ENCODE measurements around the gene EZH1. TPM values are rescaled to one million over a fixed set of nuclear protein-coding genes. Genes with fewer than 3 reads are reported as not detected.
"Not testable (repeated sequence)": the region's sequence is repeated elsewhere in the genome, so short reads cannot be mapped to it uniquely, and the experiment has no call there.

Gene EZH1
- total RNA-seq, 1 donor from 2014 or later, result 18.2 TPM

GRCh38 chr17:42669705-42669976, 75.2 kb downstream of the EZH1 start:
- TF ChIP-seq, protein P1, sequence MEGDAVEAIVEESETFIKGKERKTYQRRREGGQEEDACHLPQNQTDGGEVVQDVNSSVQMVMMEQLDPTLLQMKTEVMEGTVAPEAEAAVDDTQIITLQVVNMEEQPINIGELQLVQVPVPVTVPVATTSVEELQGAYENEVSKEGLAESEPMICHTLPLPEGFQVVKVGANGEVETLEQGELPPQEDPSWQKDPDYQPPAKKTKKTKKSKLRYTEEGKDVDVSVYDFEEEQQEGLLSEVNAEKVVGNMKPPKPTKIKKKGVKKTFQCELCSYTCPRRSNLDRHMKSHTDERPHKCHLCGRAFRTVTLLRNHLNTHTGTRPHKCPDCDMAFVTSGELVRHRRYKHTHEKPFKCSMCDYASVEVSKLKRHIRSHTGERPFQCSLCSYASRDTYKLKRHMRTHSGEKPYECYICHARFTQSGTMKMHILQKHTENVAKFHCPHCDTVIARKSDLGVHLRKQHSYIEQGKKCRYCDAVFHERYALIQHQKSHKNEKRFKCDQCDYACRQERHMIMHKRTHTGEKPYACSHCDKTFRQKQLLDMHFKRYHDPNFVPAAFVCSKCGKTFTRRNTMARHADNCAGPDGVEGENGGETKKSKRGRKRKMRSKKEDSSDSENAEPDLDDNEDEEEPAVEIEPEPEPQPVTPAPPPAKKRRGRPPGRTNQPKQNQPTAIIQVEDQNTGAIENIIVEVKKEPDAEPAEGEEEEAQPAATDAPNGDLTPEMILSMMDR (IDR thresholded peaks at IDR 0.05; ENCODE audit: insufficient read depth, low read length, severe bottlenecking), result no peak
- FAIRE-seq (no peak), DNase-seq (ENCODE audit: low read depth) (no peak)
- H3K27me3 ChIP-seq (ENCODE audit: control insufficient read depth, insufficient read depth, low read length), result no peaks in the 10 kb centered on the region
- H3K4me3 ChIP-seq (ENCODE audit: low read depth, low read length), result no peak overlapping the region
- H3K36me3 ChIP-seq (ENCODE audit: control insufficient read depth, insufficient read depth, low read length), result peaks cover 44% of the 10 kb centered on the region

DNA sequence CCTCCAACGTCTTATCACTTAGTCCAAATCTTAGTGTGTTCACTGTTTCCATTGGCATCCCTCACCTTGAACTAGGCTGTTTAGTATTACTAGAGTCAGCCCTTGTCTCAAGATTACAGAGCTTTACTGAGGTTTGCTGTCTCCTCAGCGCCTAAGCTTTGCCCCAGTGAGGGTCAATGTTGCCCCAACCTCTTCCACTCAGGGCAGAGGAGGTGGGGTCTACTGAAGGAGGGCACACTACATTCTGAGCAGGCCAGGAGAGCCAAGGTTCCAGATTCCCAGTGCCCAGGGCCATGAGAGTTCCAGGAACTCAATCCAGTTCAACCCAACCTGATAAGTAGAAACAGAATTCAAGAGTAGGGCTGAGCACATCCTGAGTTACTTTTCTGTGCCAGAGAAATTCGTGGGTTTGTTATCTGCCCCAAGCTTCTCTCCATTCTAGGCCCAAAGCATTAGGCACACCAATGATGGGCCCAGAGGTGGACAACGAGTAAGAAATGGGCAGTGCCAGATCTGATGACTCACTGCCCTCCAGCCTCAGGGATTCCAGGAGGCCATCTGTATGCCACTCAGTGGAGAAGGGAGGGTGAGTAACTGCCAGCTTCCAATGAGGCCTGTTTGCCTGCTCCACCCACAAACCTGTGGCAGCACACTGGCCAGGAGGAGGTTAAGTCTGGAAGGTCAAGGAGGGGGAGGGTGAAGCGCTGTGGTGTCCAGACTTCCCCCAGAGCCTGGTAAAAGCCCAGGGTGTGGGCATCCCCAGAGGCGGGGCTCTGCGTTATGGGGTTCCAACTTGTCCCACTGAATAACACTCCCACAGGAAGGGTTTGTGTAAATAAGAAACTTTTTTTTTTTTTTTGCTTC, 77.5 kb downstream of the EZH1 start:
- TF ChIP-seq, protein P1 (IDR thresholded peaks at IDR 0.05; ENCODE audit: insufficient read depth, low read length, severe bottlenecking), result no peak
- Histone ChIP-seq H3K4me3 (ENCODE audit: low read depth, low read length) (no peak overlapping the region), H3K27me3 (ENCODE audit: control insufficient read depth, insufficient read depth, low read length) (no peaks in the 10 kb centered on the region), H3K36me3 (ENCODE audit: control insufficient read depth, insufficient read depth, low read length) (peaks cover 39% of the 10 kb centered on the region)
- peak; percentile 99 for FAIRE-seq
- peak; percentile 94 for DNase-seq (ENCODE audit: low read depth)

DNA sequence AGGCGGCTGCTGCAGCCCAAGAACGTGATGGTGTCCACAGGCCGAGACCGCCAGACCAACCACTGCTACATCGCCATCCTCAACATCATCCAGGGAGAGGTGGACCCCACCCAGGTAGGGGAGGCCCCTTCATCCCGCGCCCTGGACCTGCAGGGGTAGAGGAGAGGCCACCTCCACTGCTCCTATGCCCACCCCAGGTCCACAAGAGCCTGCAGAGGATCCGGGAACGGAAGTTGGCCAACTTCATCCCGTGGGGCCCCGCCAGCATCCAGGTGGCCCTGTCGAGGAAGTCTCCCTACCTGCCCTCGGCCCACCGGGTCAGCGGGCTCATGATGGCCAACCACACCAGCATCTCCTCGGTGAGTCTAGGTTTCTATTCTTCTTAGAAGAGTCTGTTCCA, 78.7 kb downstream of the EZH1 start:
- H3K4me3 ChIP-seq (ENCODE audit: low read depth, low read length); H3K27me3 ChIP-seq (ENCODE audit: control insufficient read depth, insufficient read depth, low read length); FAIRE-seq; DNase-seq (ENCODE audit: low read depth): not testable (repeated sequence)
- H3K36me3 ChIP-seq (ENCODE audit: control insufficient read depth, insufficient read depth, low read length), result peaks cover 31% of the 10 kb centered on the region

DNA sequence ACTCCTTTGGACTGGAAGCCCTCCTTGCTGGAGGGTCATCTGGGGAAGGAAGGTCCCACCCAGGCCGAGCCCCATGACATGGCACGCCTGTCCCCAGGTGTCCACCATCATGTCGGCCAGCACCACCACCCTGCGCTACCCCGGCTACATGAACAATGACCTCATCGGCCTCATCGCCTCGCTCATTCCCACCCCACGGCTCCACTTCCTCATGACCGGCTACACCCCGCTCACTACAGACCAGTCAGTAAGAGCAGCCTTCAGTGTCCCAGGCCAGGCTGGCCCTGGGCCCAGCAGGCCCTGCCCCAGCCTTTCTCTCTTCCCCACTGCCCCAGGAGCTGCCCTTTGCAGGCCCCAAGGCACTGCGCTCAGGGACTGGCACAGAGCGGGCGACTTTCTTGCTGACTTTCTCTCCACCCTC, 79.2 kb downstream of the EZH1 start:
- no peak overlapping the region for H3K4me3 ChIP-seq (ENCODE audit: low read depth, low read length)
- H3K27me3 ChIP-seq (ENCODE audit: control insufficient read depth, insufficient read depth, low read length), result no peaks in the 10 kb centered on the region
- DNase-seq (ENCODE audit: low read depth) (no peak), FAIRE-seq (peak; percentile 7)
- TF ChIP-seq, protein P1 (IDR thresholded peaks at IDR 0.05; ENCODE audit: insufficient read depth, low read length, severe bottlenecking), result no peak
- peaks cover 26% of the 10 kb centered on the region for H3K36me3 ChIP-seq (ENCODE audit: control insufficient read depth, insufficient read depth, low read length)

GRCh38 chr17:42660692-42661345, 84.0 kb downstream of the EZH1 start:
- Histone ChIP-seq H3K4me3 (ENCODE audit: low read depth, low read length) (no peak overlapping the region), H3K36me3 (ENCODE audit: control insufficient read depth, insufficient read depth, low read length) (peaks cover 4% of the 10 kb centered on the region), H3K27me3 (ENCODE audit: control insufficient read depth, insufficient read depth, low read length) (no peaks in the 10 kb centered on the region)
- TF ChIP-seq, protein P1 (IDR thresholded peaks at IDR 0.05; ENCODE audit: insufficient read depth, low read length, severe bottlenecking), result no peak
- DNase-seq (ENCODE audit: low read depth) (no peak), FAIRE-seq (no peak)

DNA sequence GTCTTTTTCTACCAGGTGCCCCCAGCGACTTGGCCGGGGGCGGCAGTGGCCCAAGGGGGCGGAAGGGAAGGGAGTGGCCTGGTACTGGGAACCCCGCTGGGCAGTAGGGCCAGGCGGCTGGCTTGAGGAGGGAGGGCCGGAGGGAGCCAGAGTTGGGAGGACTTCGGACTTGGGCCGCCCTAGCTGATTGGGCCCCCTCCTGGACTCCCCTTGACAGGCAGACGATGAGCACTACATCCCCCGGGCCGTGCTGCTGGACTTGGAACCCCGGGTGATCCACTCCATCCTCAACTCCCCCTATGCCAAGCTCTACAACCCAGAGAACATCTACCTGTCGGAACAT, 84.9 kb downstream of the EZH1 start:
- FAIRE-seq; H3K36me3 ChIP-seq (ENCODE audit: control insufficient read depth, insufficient read depth, low read length); H3K27me3 ChIP-seq (ENCODE audit: control insufficient read depth, insufficient read depth, low read length); DNase-seq (ENCODE audit: low read depth): not testable (repeated sequence)
- H3K4me3 ChIP-seq (ENCODE audit: low read depth, low read length), result peak overlapping the region; percentile 67
